OCI-LY7 (cell line): ENCODE data around the gene GRM4. TPM values are rescaled to one million over a fixed set of nuclear protein-coding genes. Genes with fewer than 3 reads are reported as not detected.

Experiments
- BruUV-seq: library from RNA; stranded (reverse); fragments of 400-500 nt; replicated peaks from 2 replicates; lab custom pipeline; 2021; lab: Mats Ljungman, UMichigan
- CTCF ChIA-PET: fragments of 300-600 bp; sonication (Branson Sonifier 250); formaldehyde crosslinking; loops from one replicate; lab custom pipeline; 2022; ENCODE audit warnings: antibody characterized with exemption; ENCODE audit not compliant: unreplicated experiment; lab: Charles Lee
- POLR2A ChIA-PET: fragments of 300-600 bp; sonication (Branson Sonifier 250); formaldehyde crosslinking; loops from one replicate; lab custom pipeline; 2022; ENCODE audit warnings: antibody characterized with exemption; lab: Charles Lee
- DNase-seq: peaks from one replicate; pipeline ENCODE4 v3.0.0-alpha.2; 2015; ENCODE audit warnings: low spot score
- H2AFZ ChIP-seq: fragments of 200-600 bp; sonication (generic), shearing (Covaris generic); 2 replicates; pipeline ENCODE4 v1.6.1; 2014; ENCODE audit warnings: mild to moderate bottlenecking, antibody characterized with exemption, low read length, moderate library complexity
- H3K27ac ChIP-seq: fragments of 200-600 bp; sonication (generic); 2 replicates; pipeline ENCODE4 v1.5.1; 2014; ENCODE audit warnings: mixed run types, low read depth, mild to moderate bottlenecking, moderate library complexity, low read length, inconsistent platforms; ENCODE audit not compliant: poor library complexity, severe bottlenecking
- H3K36me3 ChIP-seq: fragments of 200-600 bp; sonication (generic); 2 replicates; pipeline ENCODE4 v1.6.1; 2014; ENCODE audit warnings: mild to moderate bottlenecking, antibody characterized with exemption, low read length, moderate library complexity, mixed read lengths; ENCODE audit not compliant: insufficient read depth
- H3K4me1 ChIP-seq: fragments of 200-600 bp; sonication (generic); 2 replicates; pipeline ENCODE4 v1.5.1; 2014; ENCODE audit warnings: mild to moderate bottlenecking, low read length; ENCODE audit not compliant: insufficient read depth, poor library complexity, severe bottlenecking
- H3K4me2 ChIP-seq: fragments of 200-600 bp; sonication (generic); 2 replicates; pipeline ENCODE4 v1.6.1; 2014; ENCODE audit warnings: mild to moderate bottlenecking, low read length
- H3K4me3 ChIP-seq: fragments of 200-600 bp; sonication (generic); 2 replicates; pipeline ENCODE4 v1.5.1; 2014; ENCODE audit warnings: mild to moderate bottlenecking, low read depth, low read length; ENCODE audit not compliant: poor library complexity, severe bottlenecking
- H3K79me2 ChIP-seq: fragments of 200-600 bp; sonication (generic); 2 replicates; pipeline ENCODE4 v1.6.1; 2016; ENCODE audit warnings: low read depth, mild to moderate bottlenecking, low read length, moderate library complexity, mixed read lengths; ENCODE audit not compliant: insufficient read depth
- H3K9me2 ChIP-seq: fragments of 200-600 bp; sonication (generic); 2 replicates; pipeline ENCODE4 v1.6.1; 2016; ENCODE audit warnings: mild to moderate bottlenecking, low read length, mixed read lengths; ENCODE audit not compliant: insufficient read depth
- H3K9me3 ChIP-seq: fragments of 200-600 bp; sonication (generic); 2 replicates; pipeline ENCODE4 v1.6.1; 2014; ENCODE audit warnings: mild to moderate bottlenecking, mixed run types, low read length, mixed read lengths
- H4K20me1 ChIP-seq: fragments of 200-600 bp; sonication (generic); 2 replicates; pipeline ENCODE4 v1.6.1; 2014; ENCODE audit warnings: mild to moderate bottlenecking, antibody characterized with exemption, low read length, moderate library complexity, mixed read lengths; ENCODE audit not compliant: insufficient read depth
- EZH2phosphoT487 ChIP-seq: fragments of 200-600 bp; sonication (generic); IDR thresholded peaks from 2 replicates; pipeline ENCODE4 v1.6.1; 2018; ENCODE audit warnings: low read depth, borderline replicate concordance, mild to moderate bottlenecking, mixed run types, antibody characterized with exemption, low read length, moderate library complexity, mixed read lengths
- intact Hi-C: fragments of 100-400 bp; cut with micrococcal nuclease; formaldehyde crosslinking; loops from one replicate; pipeline ENCODE4 v1.10.0; 2022; ENCODE audit not compliant: unreplicated experiment
- total RNA-seq, 2 experiments: library from RNA; depleted of rRNA in 1 of 2; stranded (reverse); fragments of >200 nt in 1 of 2; shearing (Covaris generic) in 1 of 2; gene quantifications; 2 replicates each; pipeline ENCODE4 v1.2.3, GENCODE V29; 2014 to 2022
- TF ChIP-seq, protein P1 (sequence below): fragments of 200-600 bp; sonication (generic); conservative IDR thresholded peaks from 2 replicates; pipeline ENCODE4 v1.5.1; 2014; ENCODE audit warnings: mild to moderate bottlenecking, antibody characterized with exemption, low read length, moderate library complexity, mixed read lengths

The GRM4 gene
- total RNA-seq, 2 experiments from 2014 or later = 0.73 to 1.3 TPM

DNA sequence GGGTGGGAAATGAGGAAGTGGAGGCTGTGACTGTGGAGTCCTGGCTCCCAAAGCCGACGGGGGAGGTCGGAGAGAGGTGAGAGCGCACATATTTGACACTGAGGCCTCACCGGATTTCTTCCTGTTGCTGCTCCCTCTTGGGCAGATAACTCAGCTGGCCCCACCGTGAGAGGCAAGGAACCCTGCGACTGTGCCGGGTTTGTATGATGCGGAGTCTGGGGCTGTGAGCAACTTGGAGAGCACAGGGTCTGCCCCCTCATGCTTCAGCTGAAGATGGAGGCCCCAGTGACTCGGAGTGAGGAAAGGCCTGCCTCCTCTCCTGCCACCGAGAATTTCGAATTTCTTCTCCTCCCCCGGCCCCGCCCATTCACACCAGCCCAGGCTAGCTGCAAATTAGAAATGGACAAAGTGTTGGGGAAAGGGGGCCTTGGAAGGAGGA lies 160.6 kb downstream of the GRM4 start:
- Histone ChIP-seq H3K4me2 (no peak overlapping the region), H2AFZ (no peak overlapping the region), H3K9me3 (no peaks in the 10 kb centered on the region), H4K20me1 (no peaks in the 10 kb centered on the region), H3K9me2 (no peaks in the 10 kb centered on the region), H3K79me2 (no peaks in the 10 kb centered on the region), H3K4me3 (no peak overlapping the region), H3K4me1 (no peaks in the 10 kb centered on the region), H3K27ac (no peak overlapping the region), H3K36me3 (no peaks in the 10 kb centered on the region)
- DNase-seq = no peak
- CTCF ChIA-PET = no interaction called here
- intact Hi-C loops = no loop called here
- BruUV-seq = no TSS peak
- POLR2A ChIA-PET = no interaction called here
- TF ChIP-seq, protein P1, sequence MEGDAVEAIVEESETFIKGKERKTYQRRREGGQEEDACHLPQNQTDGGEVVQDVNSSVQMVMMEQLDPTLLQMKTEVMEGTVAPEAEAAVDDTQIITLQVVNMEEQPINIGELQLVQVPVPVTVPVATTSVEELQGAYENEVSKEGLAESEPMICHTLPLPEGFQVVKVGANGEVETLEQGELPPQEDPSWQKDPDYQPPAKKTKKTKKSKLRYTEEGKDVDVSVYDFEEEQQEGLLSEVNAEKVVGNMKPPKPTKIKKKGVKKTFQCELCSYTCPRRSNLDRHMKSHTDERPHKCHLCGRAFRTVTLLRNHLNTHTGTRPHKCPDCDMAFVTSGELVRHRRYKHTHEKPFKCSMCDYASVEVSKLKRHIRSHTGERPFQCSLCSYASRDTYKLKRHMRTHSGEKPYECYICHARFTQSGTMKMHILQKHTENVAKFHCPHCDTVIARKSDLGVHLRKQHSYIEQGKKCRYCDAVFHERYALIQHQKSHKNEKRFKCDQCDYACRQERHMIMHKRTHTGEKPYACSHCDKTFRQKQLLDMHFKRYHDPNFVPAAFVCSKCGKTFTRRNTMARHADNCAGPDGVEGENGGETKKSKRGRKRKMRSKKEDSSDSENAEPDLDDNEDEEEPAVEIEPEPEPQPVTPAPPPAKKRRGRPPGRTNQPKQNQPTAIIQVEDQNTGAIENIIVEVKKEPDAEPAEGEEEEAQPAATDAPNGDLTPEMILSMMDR = no peak
- no peak for TF ChIP-seq EZH2phosphoT487

DNA sequence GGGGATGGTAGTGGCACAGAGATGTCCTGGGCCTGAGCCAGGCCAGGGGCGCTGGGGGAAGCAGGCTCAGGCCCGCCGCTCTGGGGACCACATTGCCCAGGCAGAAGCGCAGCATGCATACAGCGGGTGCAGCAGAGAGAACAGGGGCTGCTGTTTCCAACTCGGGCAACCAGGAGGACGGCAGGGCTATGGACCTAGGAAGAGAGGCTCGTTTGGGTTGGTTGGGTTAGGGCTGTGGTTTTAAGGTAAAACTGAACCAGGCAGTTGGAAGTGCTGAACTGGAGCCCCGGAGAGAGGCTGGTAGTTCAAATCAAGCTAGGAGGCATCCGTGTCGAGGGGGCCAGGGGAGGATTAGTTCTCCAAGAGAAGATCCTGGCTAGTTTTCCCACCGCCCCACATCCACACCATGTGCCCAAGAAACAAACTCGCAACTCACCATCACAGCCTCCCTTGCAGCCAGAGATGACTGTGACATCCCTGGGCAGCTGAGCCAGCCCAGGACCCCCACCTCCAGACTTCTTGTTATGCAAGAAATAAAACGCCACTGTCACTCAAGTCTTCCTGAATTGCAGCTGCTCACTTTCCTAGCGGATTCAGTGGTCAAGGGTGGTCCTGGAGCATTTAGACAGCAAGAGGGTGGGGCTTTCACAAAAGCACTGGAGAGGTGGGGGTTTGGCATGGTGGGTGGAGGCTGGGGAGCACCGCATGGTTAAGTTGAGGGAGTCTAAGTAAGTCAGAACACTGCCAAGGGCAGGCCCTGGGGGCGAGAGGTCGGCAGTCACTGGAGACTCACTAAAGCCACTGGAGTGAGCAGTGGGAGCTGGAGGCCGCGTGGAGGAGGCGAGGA lies 161.2 kb downstream of the GRM4 start:
- TF ChIP-seq, protein P1 = no peak
- TF ChIP-seq EZH2phosphoT487 = no peak
- CTCF ChIA-PET = no interaction called here
- H3K36me3 ChIP-seq = no peaks in the 10 kb centered on the region
- no peak for DNase-seq
- POLR2A ChIA-PET = no interaction called here
- H3K27ac ChIP-seq = no peak overlapping the region
- H3K79me2 ChIP-seq = no peaks in the 10 kb centered on the region
- no peaks in the 10 kb centered on the region for H3K9me3 ChIP-seq
- intact Hi-C loops = no loop called here
- no peak overlapping the region for H3K4me2 ChIP-seq
- H4K20me1 ChIP-seq = no peaks in the 10 kb centered on the region
- no peak overlapping the region for H3K4me3 ChIP-seq
- H3K9me2 ChIP-seq = no peaks in the 10 kb centered on the region
- no TSS peak for BruUV-seq
- H2AFZ ChIP-seq = no peak overlapping the region
- H3K4me1 ChIP-seq = no peaks in the 10 kb centered on the region
